IMR-90 (cell line): ENCODE data around the gene SPATA25. TPM values are rescaled to one million over a fixed set of nuclear protein-coding genes. Genes with fewer than 3 reads are reported as not detected.

ENCODE experiments used
- ATAC-seq: fragments of 200-7000 bp; cut with Tn5 transposase; 2 replicates; pipeline ENCODE4 v1.9.1; 2020; ENCODE audit warnings: low read depth, mild to moderate bottlenecking, moderate library complexity
- BruUV-seq: library from RNA; stranded (reverse); fragments of 400-500 nt; replicated peaks from 2 replicates; lab custom pipeline; 2021; lab: Mats Ljungman, UMichigan
- CTCF ChIA-PET: fragments of 300-600 bp; formaldehyde crosslinking; extraction: SDS; loops from one replicate; lab custom pipeline; 2021; ENCODE audit warnings: antibody characterized with exemption; lab: Yijun Ruan, JAX
- POLR2A ChIA-PET: fragments of 300-600 bp; sonication (Branson Sonifier 250); formaldehyde crosslinking; loops from one replicate; lab custom pipeline; 2022; ENCODE audit warnings: antibody characterized with exemption; ENCODE audit not compliant: unreplicated experiment; lab: Charles Lee
- DNase-seq: peaks from one replicate; pipeline ENCODE4 v3.0.0; 2013
- H2AFZ ChIP-seq: replicated peaks from 2 replicates; pipeline ENCODE3; 2013; ENCODE audit warnings: low read length, mild to moderate bottlenecking; ENCODE audit not compliant: poor library complexity
- H2AK5ac ChIP-seq: 2 replicates; pipeline ENCODE4 v1.6.1; 2013; ENCODE audit warnings: low read depth, low read length, inconsistent platforms
- H2AK9ac ChIP-seq: replicated peaks from 2 replicates; pipeline ENCODE3; 2013; ENCODE audit warnings: mild to moderate bottlenecking, low read depth, low read length, moderate library complexity; ENCODE audit not compliant: poor library complexity
- H2BK120ac ChIP-seq: 2 replicates; pipeline ENCODE4 v1.6.1; 2013; ENCODE audit warnings: low read depth, low read length, inconsistent platforms
- H2BK15ac ChIP-seq: 3 replicates; pipeline ENCODE4 v1.6.1; 2013; ENCODE audit warnings: low read depth, low read length, inconsistent platforms
- H2BK20ac ChIP-seq: 2 replicates; pipeline ENCODE4 v1.6.1; 2013; ENCODE audit warnings: low read depth, mild to moderate bottlenecking, inconsistent platforms, low read length, moderate library complexity
- H2BK5ac ChIP-seq: 2 replicates; pipeline ENCODE4 v1.6.1; 2013; ENCODE audit warnings: mild to moderate bottlenecking, low read depth, low read length, inconsistent platforms; ENCODE audit not compliant: poor library complexity, severe bottlenecking
- H3K14ac ChIP-seq: replicated peaks from 2 replicates; pipeline ENCODE4 v1.6.1; 2013; ENCODE audit warnings: low read depth, low read length, inconsistent platforms
- H3K18ac ChIP-seq: 2 replicates; pipeline ENCODE4 v1.6.1; 2013; ENCODE audit warnings: low read depth, low read length, control low read depth
- H3K23ac ChIP-seq: 2 replicates; pipeline ENCODE4 v1.6.1; 2013; ENCODE audit warnings: low read depth, low read length, inconsistent platforms
- H3K27ac ChIP-seq: 2 replicates; pipeline ENCODE4 v1.5.1; 2013; ENCODE audit warnings: mild to moderate bottlenecking, control low read depth, low read length; ENCODE audit not compliant: insufficient read depth
- H3K27me3 ChIP-seq: 2 replicates; pipeline ENCODE4 v1.6.1; 2013; ENCODE audit warnings: low read length; ENCODE audit not compliant: control insufficient read depth, insufficient read depth
- H3K36me3 ChIP-seq: 2 replicates; pipeline ENCODE4 v1.6.1; 2013; ENCODE audit warnings: low read length, mixed read lengths; ENCODE audit not compliant: control insufficient read depth, insufficient read depth
- H3K4ac ChIP-seq: 2 replicates; pipeline ENCODE4 v1.6.1; 2013; ENCODE audit warnings: low read depth, low read length, inconsistent platforms
- H3K4me1 ChIP-seq: 2 replicates; pipeline ENCODE4 v1.6.1; 2013; ENCODE audit warnings: low read length, mixed read lengths; ENCODE audit not compliant: control insufficient read depth, insufficient read depth
- H3K4me2 ChIP-seq: 2 replicates; pipeline ENCODE4 v1.6.1; 2013; ENCODE audit warnings: low read depth, mild to moderate bottlenecking, control low read depth, low read length, moderate library complexity
- H3K4me3 ChIP-seq: 2 replicates; pipeline ENCODE4 v1.5.1; 2013; ENCODE audit warnings: low read depth, mild to moderate bottlenecking, control low read depth, low read length, moderate library complexity; ENCODE audit not compliant: insufficient read depth
- H3K56ac ChIP-seq: 2 replicates; pipeline ENCODE4 v1.6.1; 2013; ENCODE audit warnings: low read length, inconsistent platforms; ENCODE audit not compliant: insufficient read depth; ENCODE audit errors: extremely low read depth
- H3K79me1 ChIP-seq, 2 experiments: 2 replicates each; pipeline ENCODE4 v1.6.1; 2013; ENCODE audit warnings: low read length in 2 of 2, inconsistent platforms in 1 of 2, low read depth in 1 of 2
- H3K9ac ChIP-seq: 2 replicates; pipeline ENCODE4 v1.6.1; 2013; ENCODE audit warnings: low read depth, low read length, control low read depth
- H3K9me1 ChIP-seq: 2 replicates; pipeline ENCODE4 v1.6.1; 2013; ENCODE audit warnings: low read length, inconsistent platforms; ENCODE audit not compliant: insufficient read depth
- H3K9me3 ChIP-seq: 2 replicates; pipeline ENCODE4 v1.6.1; 2013; ENCODE audit warnings: low read length; ENCODE audit not compliant: control insufficient read depth, insufficient read depth
- H4K20me1 ChIP-seq: 2 replicates; pipeline ENCODE4 v1.6.1; 2013; ENCODE audit warnings: low read length, inconsistent platforms; ENCODE audit not compliant: insufficient read depth
- H4K5ac ChIP-seq: 2 replicates; pipeline ENCODE4 v1.6.1; 2013; ENCODE audit warnings: mild to moderate bottlenecking, low read depth, low read length, control low read depth
- H4K8ac ChIP-seq, 2 experiments: 2 replicates each; pipeline ENCODE4 v1.6.1; 2013; ENCODE audit warnings: low read depth in 2 of 2, low read length in 2 of 2, control low read depth in 1 of 2, inconsistent platforms in 1 of 2
- H4K91ac ChIP-seq: 2 replicates; pipeline ENCODE4 v1.6.1; 2013; ENCODE audit warnings: low read depth, low read length, inconsistent platforms; ENCODE audit not compliant: insufficient read depth
- BHLHE40 ChIP-seq: fragments of 150-350 bp; IDR thresholded peaks from 2 replicates; pipeline ENCODE4 v1.6.1; 2016; ENCODE audit warnings: mild to moderate bottlenecking, low read depth, low read length
- CEBPB ChIP-seq: IDR thresholded peaks from 2 replicates; pipeline ENCODE4 v1.6.1; 2012; ENCODE audit warnings: low read depth, low read length, improper control_type of control experiment
- CHD1 ChIP-seq: IDR thresholded peaks from 2 replicates; pipeline ENCODE4 v1.6.1; 2012; ENCODE audit warnings: low read depth, low read length, improper control_type of control experiment
- CTCF ChIP-seq: conservative IDR thresholded peaks from 2 replicates; pipeline ENCODE4 v1.5.1; 2012; ENCODE audit warnings: mild to moderate bottlenecking, low read depth, low read length, improper control_type of control experiment
- ELK1 ChIP-seq: fragments of 150-350 bp; IDR thresholded peaks from 2 replicates; pipeline ENCODE4 v1.6.1; 2016; ENCODE audit warnings: low read depth, mild to moderate bottlenecking, low read length, moderate library complexity, borderline replicate concordance
- FOS ChIP-seq: fragments of 150-350 bp; IDR thresholded peaks from 2 replicates; pipeline ENCODE4 v1.6.1; 2016; ENCODE audit warnings: low read depth, low read length
- MAFK ChIP-seq: IDR thresholded peaks from 2 replicates; pipeline ENCODE4 v1.6.1; 2012; ENCODE audit warnings: low read depth, low read length, improper control_type of control experiment
- MAZ ChIP-seq: IDR thresholded peaks from 2 replicates; pipeline ENCODE4 v1.6.1; 2012; ENCODE audit warnings: low read depth, mild to moderate bottlenecking, low read length, improper control_type of control experiment, moderate library complexity, borderline replicate concordance
- MXI1 ChIP-seq: IDR thresholded peaks from 2 replicates; pipeline ENCODE4 v1.6.1; 2012; ENCODE audit warnings: low read depth, mild to moderate bottlenecking, low read length, moderate library complexity, borderline replicate concordance
- NFE2L2 ChIP-seq: fragments of 150-350 bp; IDR thresholded peaks from 2 replicates; pipeline ENCODE4 v1.6.1; 2016; ENCODE audit warnings: low read depth, mild to moderate bottlenecking, low read length
- POLR2A ChIP-seq: IDR thresholded peaks from 2 replicates; pipeline ENCODE4 v1.6.1; 2012; ENCODE audit warnings: mild to moderate bottlenecking, low read depth, low read length
- RAD21 ChIP-seq: IDR thresholded peaks from 2 replicates; pipeline ENCODE4 v1.6.1; 2012; ENCODE audit warnings: low read length, improper control_type of control experiment
- RCOR1 ChIP-seq: IDR thresholded peaks from 2 replicates; pipeline ENCODE4 v1.6.1; 2012; ENCODE audit warnings: mild to moderate bottlenecking, low read length, improper control_type of control experiment; ENCODE audit not compliant: insufficient replicate concordance
- RFX5 ChIP-seq: IDR thresholded peaks from 2 replicates; pipeline ENCODE4 v1.8.0; 2012; ENCODE audit warnings: low read depth, mild to moderate bottlenecking, low read length, moderate library complexity
- SMC3 ChIP-seq: fragments of 150-350 bp; IDR thresholded peaks from 2 replicates; pipeline ENCODE4 v1.6.1; 2016; ENCODE audit warnings: low read depth, mild to moderate bottlenecking, antibody characterized with exemption, low read length, moderate library complexity
- USF2 ChIP-seq: fragments of 150-350 bp; IDR thresholded peaks from 2 replicates; pipeline ENCODE4 v1.6.1; 2017; ENCODE audit warnings: mild to moderate bottlenecking, antibody characterized with exemption, low read length, low read depth
- dilution Hi-C: fragments of 300-500 bp; cut with HindIII; formaldehyde crosslinking; loops from one replicate; pipeline ENCODE4 v1.14.3; 2018; ENCODE audit warnings: low sequenced_read_pairs; ENCODE audit not compliant: unreplicated experiment
- in situ Hi-C: fragments of 300-500 bp; cut with MboI; formaldehyde crosslinking; loops from 3 replicates; pipeline ENCODE4 v1.14.3; 2019; ENCODE audit warnings: low sequenced_read_pairs, inconsistent platforms, mixed read lengths
- intact Hi-C: fragments of 100-400 bp; cut with micrococcal nuclease; formaldehyde crosslinking; loops from 2 replicates; pipeline ENCODE4 v1.10.0; 2022
- polyA plus RNA-seq, 3 experiments: library from polyadenylated mRNA; depleted of rRNA; stranded (reverse); fragments of >200 nt; gene quantifications; 2 replicates each; pipeline ENCODE4 v1.2.3, GENCODE V29; 2012; ENCODE audit warnings: low replicate concordance in 1 of 3
- total RNA-seq: library from RNA; depleted of rRNA; stranded (reverse); fragments of >200 nt; gene quantifications from 2 replicates; pipeline ENCODE4 v1.2.3, GENCODE V29; 2012

SPATA25 gene
- total and polyA plus RNA-seq, 2 of the 4 experiments (the other 2 are of a cell fraction): 0.18 to 0.36 TPM

GRCh38 chr20:45851501-45851900, 35.9 kb downstream of the SPATA25 start:
- H3K9ac ChIP-seq: no peak overlapping the region
- intact Hi-C loops: no loop called here
- in situ Hi-C loops: no loop called here
- dilution Hi-C loops: no loop called here
- ChIA-PET CTCF (interaction anchor here (0.8 kb wide), 1 partner anchor 25 kb away, joined by 3 read pairs; no protein-coding TSS in a partner anchor), POLR2A (no interaction called here)
- no TSS peak for BruUV-seq
- no peak overlapping the region for H2AFZ ChIP-seq
- no peak overlapping the region for H3K4me3 ChIP-seq
- H2BK120ac ChIP-seq: no peak overlapping the region
- H4K91ac ChIP-seq: no peak overlapping the region
- TF ChIP-seq CHD1 (no peak), RFX5 (no peak), NFE2L2 (no peak), BHLHE40 (no peak), ELK1 (no peak), RCOR1 (no peak), MXI1 (no peak), FOS (no peak), CTCF (no peak), RAD21 (no peak), CEBPB (no peak), POLR2A (no peak), MAFK (no peak), SMC3 (no peak), USF2 (no peak), MAZ (no peak)
- no peak for ATAC-seq
- H2BK5ac ChIP-seq: no peak overlapping the region
- no peaks in the 10 kb centered on the region for H3K9me3 ChIP-seq
- H2AK9ac ChIP-seq: no peak overlapping the region
- no peak overlapping the region for H3K4ac ChIP-seq
- H3K23ac ChIP-seq: no peak overlapping the region
- H3K9me1 ChIP-seq: peaks cover 11% of the 10 kb centered on the region
- H4K20me1 ChIP-seq: peaks cover 5% of the 10 kb centered on the region; the same call in 1 of the 2 replicates
- H3K79me1 ChIP-seq: peaks cover 13 to 51% of the 10 kb centered on the region in 2 experiments
- no peak overlapping the region for H3K27ac ChIP-seq
- H3K36me3 ChIP-seq: peaks cover 28% of the 10 kb centered on the region
- no peak overlapping the region for H3K18ac ChIP-seq
- no peak overlapping the region for H3K14ac ChIP-seq
- H2BK15ac ChIP-seq: no peak overlapping the region
- no peak overlapping the region for H4K8ac ChIP-seq
- no peaks in the 10 kb centered on the region for H3K27me3 ChIP-seq
- no peak overlapping the region for H2AK5ac ChIP-seq
- H3K4me1 ChIP-seq: peaks cover 4% of the 10 kb centered on the region; the same call in 1 of the 2 replicates
- no peak overlapping the region for H2BK20ac ChIP-seq
- no peak for DNase-seq
- no peak overlapping the region for H4K5ac ChIP-seq
- H3K4me2 ChIP-seq: no peak overlapping the region
- H3K56ac ChIP-seq: no peak overlapping the region
